Hepatocyte (in vitro differentiated cells): ENCODE measurements around the gene PAX5. TPM values are rescaled to one million over a fixed set of nuclear protein-coding genes. Genes with fewer than 3 reads are reported as not detected.

Experiments
- DNase-seq: peaks from one replicate; pipeline ENCODE4 v3.0.0-alpha.2; 2016; ENCODE audit warnings: low spot score
- H2AFZ ChIP-seq: fragments of 200-600 bp; sonication (generic); 2 replicates; pipeline ENCODE4 v1.6.0; 2016; ENCODE audit warnings: antibody characterized with exemption, mild to moderate bottlenecking
- H3K27ac ChIP-seq: fragments of 200-600 bp; sonication (generic); 2 replicates; pipeline ENCODE4 v1.5.1; 2016; ENCODE audit warnings: mild to moderate bottlenecking
- H3K27me3 ChIP-seq: fragments of 200-600 bp; sonication (generic); 2 replicates; pipeline ENCODE4 v1.6.1; 2016
- H3K36me3 ChIP-seq: fragments of 200-600 bp; sonication (generic); replicated peaks from 2 replicates; pipeline ENCODE4 v1.5.1; 2016; ENCODE audit warnings: low read depth; ENCODE audit not compliant: insufficient read depth
- H3K4me1 ChIP-seq: fragments of 200-600 bp; sonication (generic); 2 replicates; pipeline ENCODE4 v1.5.1; 2016; ENCODE audit warnings: mild to moderate bottlenecking, moderate library complexity; ENCODE audit not compliant: insufficient read depth
- H3K4me2 ChIP-seq: fragments of 200-600 bp; sonication (generic); 2 replicates; pipeline ENCODE4 v1.6.0; 2016
- H3K4me3 ChIP-seq: fragments of 200-600 bp; sonication (generic); 2 replicates; pipeline ENCODE4 v1.5.1; 2016; ENCODE audit warnings: mild to moderate bottlenecking
- H3K79me2 ChIP-seq: fragments of 200-600 bp; sonication (generic); 2 replicates; pipeline ENCODE4 v1.6.0; 2017; ENCODE audit warnings: mild to moderate bottlenecking
- H3K9me2 ChIP-seq: fragments of 200-600 bp; sonication (generic); replicated peaks from 2 replicates; pipeline ENCODE4 v1.6.0; 2017; ENCODE audit warnings: mild to moderate bottlenecking; ENCODE audit not compliant: insufficient read depth
- H3K9me3 ChIP-seq: fragments of 200-600 bp; sonication (generic); 2 replicates; pipeline ENCODE4 v1.5.1; 2016; ENCODE audit warnings: low read depth, mild to moderate bottlenecking
- H4K20me1 ChIP-seq: fragments of 200-600 bp; sonication (generic); 2 replicates; pipeline ENCODE4 v1.6.0; 2016; ENCODE audit warnings: mild to moderate bottlenecking; ENCODE audit not compliant: insufficient read depth, poor library complexity, severe bottlenecking
- EZH2 ChIP-seq: fragments of 200-600 bp; sonication (generic); IDR thresholded peaks from 2 replicates; pipeline ENCODE4 v1.6.1; 2016; ENCODE audit warnings: antibody characterized with exemption, mild to moderate bottlenecking, borderline replicate concordance
- EZH2phosphoT487 ChIP-seq: fragments of 200-600 bp; sonication (generic); IDR thresholded peaks from one replicate; pipeline ENCODE4 v1.6.1; 2018; ENCODE audit warnings: antibody characterized with exemption, mild to moderate bottlenecking, low read depth, moderate library complexity; ENCODE audit not compliant: unreplicated experiment, severe bottlenecking
- WGBS: methylation state at CpG from one replicate; pipeline ENCODE4 v1.1.6; 2016; ENCODE audit warnings: low lambda C conversion rate; ENCODE audit errors: missing lambda C conversion rate; 5-methylcytosine and 5-hydroxymethylcytosine counted together
- polyA plus RNA-seq: library from polyadenylated mRNA; unstranded; fragments of >200 nt; fragmentation: Nextera tagmentation; extraction: Ambion mirVana; gene quantifications from 2 replicates; pipeline ENCODE4 v1.2.1, GENCODE V29; 2016
- total RNA-seq: library from RNA; depleted of rRNA; stranded (reverse); fragments of >200 nt; gene quantifications from 2 replicates; pipeline ENCODE4 v1.2.3, GENCODE V29; 2014
- TF ChIP-seq, protein P1 (sequence below): fragments of 200-600 bp; sonication (generic); IDR thresholded peaks from 2 replicates; pipeline ENCODE4 v1.5.1; 2016; ENCODE audit warnings: antibody characterized with exemption, mild to moderate bottlenecking; ENCODE audit not compliant: poor library complexity

The PAX5 gene
- total and polyA plus RNA-seq, 2 experiments from 2014 or later = not detected

GRCh38 chr9:36923025-36923625 is 110.9 kb downstream of the PAX5 start:
- Histone ChIP-seq H3K27me3 (no peaks in the 10 kb centered on the region), H3K79me2 (no peaks in the 10 kb centered on the region), H3K27ac (no peak overlapping the region), H3K4me2 (no peak overlapping the region), H3K4me1 (no peaks in the 10 kb centered on the region), H3K9me3 (no peaks in the 10 kb centered on the region), H3K9me2 (no peaks in the 10 kb centered on the region), H2AFZ (no peak overlapping the region), H3K4me3 (no peak overlapping the region), H3K36me3 (no peaks in the 10 kb centered on the region), H4K20me1 (no peaks in the 10 kb centered on the region)
- TF ChIP-seq, protein P1, sequence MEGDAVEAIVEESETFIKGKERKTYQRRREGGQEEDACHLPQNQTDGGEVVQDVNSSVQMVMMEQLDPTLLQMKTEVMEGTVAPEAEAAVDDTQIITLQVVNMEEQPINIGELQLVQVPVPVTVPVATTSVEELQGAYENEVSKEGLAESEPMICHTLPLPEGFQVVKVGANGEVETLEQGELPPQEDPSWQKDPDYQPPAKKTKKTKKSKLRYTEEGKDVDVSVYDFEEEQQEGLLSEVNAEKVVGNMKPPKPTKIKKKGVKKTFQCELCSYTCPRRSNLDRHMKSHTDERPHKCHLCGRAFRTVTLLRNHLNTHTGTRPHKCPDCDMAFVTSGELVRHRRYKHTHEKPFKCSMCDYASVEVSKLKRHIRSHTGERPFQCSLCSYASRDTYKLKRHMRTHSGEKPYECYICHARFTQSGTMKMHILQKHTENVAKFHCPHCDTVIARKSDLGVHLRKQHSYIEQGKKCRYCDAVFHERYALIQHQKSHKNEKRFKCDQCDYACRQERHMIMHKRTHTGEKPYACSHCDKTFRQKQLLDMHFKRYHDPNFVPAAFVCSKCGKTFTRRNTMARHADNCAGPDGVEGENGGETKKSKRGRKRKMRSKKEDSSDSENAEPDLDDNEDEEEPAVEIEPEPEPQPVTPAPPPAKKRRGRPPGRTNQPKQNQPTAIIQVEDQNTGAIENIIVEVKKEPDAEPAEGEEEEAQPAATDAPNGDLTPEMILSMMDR = no peak
- no peak for TF ChIP-seq EZH2phosphoT487
- TF ChIP-seq EZH2 = no peak
- DNase-seq = no peak
- WGBS = 92% methylated on average over 7 of the region's 7 CpGs

DNA sequence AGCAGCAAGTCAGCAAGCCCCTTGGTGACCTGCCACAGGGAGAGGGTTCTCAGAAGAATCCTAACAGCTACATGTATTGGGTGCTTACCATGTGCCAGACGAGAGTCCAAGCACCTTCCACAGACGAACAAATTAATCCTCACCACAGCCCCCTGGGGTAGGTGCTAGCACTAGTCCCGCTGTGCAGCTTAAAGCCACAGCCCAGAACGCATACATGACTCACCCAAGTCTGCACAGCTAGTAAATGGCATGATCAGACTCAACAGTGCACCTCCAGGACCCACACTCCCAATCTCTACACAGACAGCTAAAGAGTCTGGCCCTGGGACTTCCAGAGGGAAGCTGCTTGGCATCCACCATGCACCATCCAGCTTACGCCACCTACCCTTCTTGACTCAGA is 111.5 kb downstream of the PAX5 start:
- no peaks in the 10 kb centered on the region for H3K4me1 ChIP-seq
- TF ChIP-seq EZH2phosphoT487 = no peak
- H3K9me3 ChIP-seq = no peaks in the 10 kb centered on the region
- no peaks in the 10 kb centered on the region for H3K79me2 ChIP-seq
- no peak overlapping the region for H2AFZ ChIP-seq
- no peaks in the 10 kb centered on the region for H4K20me1 ChIP-seq
- H3K36me3 ChIP-seq = no peaks in the 10 kb centered on the region
- no peak overlapping the region for H3K27ac ChIP-seq
- no peak for DNase-seq
- no peaks in the 10 kb centered on the region for H3K9me2 ChIP-seq
- H3K4me3 ChIP-seq = no peak overlapping the region
- 77% methylated on average over 5 of the region's 5 CpGs for WGBS
- no peaks in the 10 kb centered on the region for H3K27me3 ChIP-seq
- no peak overlapping the region for H3K4me2 ChIP-seq

DNA sequence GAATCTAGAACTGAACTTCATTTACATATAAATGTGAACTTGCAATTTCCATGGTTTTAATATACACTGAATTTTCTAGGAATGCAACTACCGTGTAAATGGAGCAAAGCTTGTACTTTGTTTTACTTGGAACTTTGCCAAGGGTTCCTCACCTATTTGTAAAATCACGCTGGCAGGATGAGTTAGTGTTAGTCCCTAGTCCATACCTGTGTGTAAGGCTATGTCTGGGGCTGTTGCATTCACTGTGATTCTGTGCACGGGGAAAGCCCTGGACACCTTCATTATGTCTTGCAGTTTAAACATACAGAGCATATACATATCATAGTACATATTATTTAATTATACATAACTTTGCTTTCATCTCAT is 119.9 kb downstream of the PAX5 start:
- Histone ChIP-seq H3K36me3 (no peaks in the 10 kb centered on the region), H3K27me3 (peaks cover under 1% of the 10 kb centered on the region), H3K4me1 (no peaks in the 10 kb centered on the region), H4K20me1 (no peaks in the 10 kb centered on the region), H3K9me2 (no peaks in the 10 kb centered on the region), H3K4me3 (no peak overlapping the region), H2AFZ (no peak overlapping the region), H3K4me2 (no peak overlapping the region), H3K9me3 (no peaks in the 10 kb centered on the region), H3K79me2 (no peaks in the 10 kb centered on the region), H3K27ac (no peak overlapping the region)
- peak; percentile 37 for DNase-seq
- TF ChIP-seq, protein P1 = no peak
- WGBS = 59% methylated on average over 3 of the region's 3 CpGs

GRCh38 chr9:36913393-36914211 is 120.5 kb downstream of the PAX5 start:
- Histone ChIP-seq H3K27ac (no peak overlapping the region), H3K4me3 (no peak overlapping the region), H3K9me2 (no peaks in the 10 kb centered on the region), H4K20me1 (no peaks in the 10 kb centered on the region), H2AFZ (no peak overlapping the region), H3K4me2 (no peak overlapping the region), H3K36me3 (no peaks in the 10 kb centered on the region), H3K27me3 (peaks cover 6% of the 10 kb centered on the region), H3K9me3 (no peaks in the 10 kb centered on the region), H3K79me2 (no peaks in the 10 kb centered on the region), H3K4me1 (no peaks in the 10 kb centered on the region)
- 63% methylated on average over 9 of the region's 10 CpGs for WGBS
- TF ChIP-seq EZH2 (no peak), EZH2phosphoT487 (no peak)
- TF ChIP-seq, protein P1 = no peak
- DNase-seq = no peak
